Brain microvascular endothelial cell (primary cell): ENCODE measurements around the gene PSMG3.
"Not testable (repeated sequence)": the region's sequence is repeated elsewhere in the genome, so short reads cannot be mapped to it uniquely, and the experiment has no call there.

ENCODE experiments used
- DNase-seq: peaks from one replicate; pipeline ENCODE4 v3.0.0-alpha.2; 2020
- H3K27ac ChIP-seq: fragments of 250-450 bp; sonication (Bioruptor Pico); 2 replicates; pipeline ENCODE4 v1.5.1; 2020; ENCODE audit warnings: mild to moderate bottlenecking, moderate library complexity
- H3K27me3 ChIP-seq: fragments of 250-450 bp; sonication (Bioruptor Pico); replicated peaks from 2 replicates; pipeline ENCODE4 v1.5.1; 2020; ENCODE audit warnings: mild to moderate bottlenecking
- H3K36me3 ChIP-seq: fragments of 250-450 bp; sonication (Bioruptor Pico); replicated peaks from 2 replicates; pipeline ENCODE4 v1.5.1; 2020; ENCODE audit warnings: mild to moderate bottlenecking
- H3K4me3 ChIP-seq: 2 replicates; pipeline ENCODE4 v1.5.1; 2011; ENCODE audit warnings: low read depth, mild to moderate bottlenecking, control low read depth, low read length, moderate library complexity
- in situ Hi-C: cut with HindIII; loops from 2 replicates; pipeline ENCODE4 v1.10.0; 2017; ENCODE audit warnings: low sequenced_read_pairs, low pct_ligation_motif_present
- TF ChIP-seq, protein P1 (sequence below): IDR thresholded peaks from 2 replicates; pipeline ENCODE4 v1.5.1; 2011; ENCODE audit warnings: low read depth, mild to moderate bottlenecking, moderate library complexity, low read length, control low read depth, inconsistent platforms; ENCODE audit errors: missing control alignments

PSMG3 gene

DNA sequence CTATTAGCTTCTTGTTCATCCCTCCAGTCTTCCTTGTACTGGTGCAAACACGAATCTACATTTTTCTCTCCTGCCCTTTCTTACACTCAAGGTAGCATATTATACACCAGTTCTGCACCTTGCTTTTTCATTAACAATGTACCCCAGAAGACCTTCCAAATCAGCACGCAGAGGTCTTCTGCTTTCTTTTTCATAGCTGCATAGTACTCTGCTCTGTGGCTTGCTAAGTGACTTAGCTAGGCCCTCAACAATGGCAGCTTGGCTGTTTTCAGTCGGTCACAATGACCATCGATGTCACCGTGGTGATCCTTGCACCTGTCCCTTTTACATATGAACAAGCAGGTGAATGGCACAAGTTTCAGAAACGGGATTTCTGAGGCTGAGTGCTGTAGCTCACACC, 44.4 kb downstream of the PSMG3 start:
- H3K27me3 ChIP-seq: peaks cover 2% of the 10 kb centered on the region
- H3K27ac ChIP-seq: no peak overlapping the region
- H3K36me3 ChIP-seq: no peaks in the 10 kb centered on the region
- DNase-seq: no peak
- in situ Hi-C loops: no loop called here
- H3K4me3 ChIP-seq: no peak overlapping the region
- TF ChIP-seq, protein P1, sequence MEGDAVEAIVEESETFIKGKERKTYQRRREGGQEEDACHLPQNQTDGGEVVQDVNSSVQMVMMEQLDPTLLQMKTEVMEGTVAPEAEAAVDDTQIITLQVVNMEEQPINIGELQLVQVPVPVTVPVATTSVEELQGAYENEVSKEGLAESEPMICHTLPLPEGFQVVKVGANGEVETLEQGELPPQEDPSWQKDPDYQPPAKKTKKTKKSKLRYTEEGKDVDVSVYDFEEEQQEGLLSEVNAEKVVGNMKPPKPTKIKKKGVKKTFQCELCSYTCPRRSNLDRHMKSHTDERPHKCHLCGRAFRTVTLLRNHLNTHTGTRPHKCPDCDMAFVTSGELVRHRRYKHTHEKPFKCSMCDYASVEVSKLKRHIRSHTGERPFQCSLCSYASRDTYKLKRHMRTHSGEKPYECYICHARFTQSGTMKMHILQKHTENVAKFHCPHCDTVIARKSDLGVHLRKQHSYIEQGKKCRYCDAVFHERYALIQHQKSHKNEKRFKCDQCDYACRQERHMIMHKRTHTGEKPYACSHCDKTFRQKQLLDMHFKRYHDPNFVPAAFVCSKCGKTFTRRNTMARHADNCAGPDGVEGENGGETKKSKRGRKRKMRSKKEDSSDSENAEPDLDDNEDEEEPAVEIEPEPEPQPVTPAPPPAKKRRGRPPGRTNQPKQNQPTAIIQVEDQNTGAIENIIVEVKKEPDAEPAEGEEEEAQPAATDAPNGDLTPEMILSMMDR: no peak

DNA sequence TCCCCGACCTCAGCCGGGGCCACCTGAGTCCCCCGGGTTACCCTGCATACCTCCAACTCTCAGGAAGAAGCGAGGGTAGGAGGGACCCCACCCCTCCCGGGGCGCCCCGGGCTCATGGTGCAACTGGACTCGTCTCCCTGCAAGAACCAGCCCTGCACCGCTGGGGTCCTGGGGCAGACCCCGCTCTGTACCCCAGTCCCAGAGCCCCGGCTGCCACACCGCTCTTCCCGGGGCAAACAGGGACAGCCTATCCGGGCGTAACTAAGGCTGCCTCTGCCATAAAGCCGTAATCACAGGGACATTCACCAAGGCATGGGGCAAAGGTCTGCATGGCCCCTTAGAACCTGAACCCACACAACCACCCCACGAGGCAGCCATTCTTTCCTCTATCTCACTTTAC, 46.0 kb downstream of the PSMG3 start:
- TF ChIP-seq, protein P1: no peak
- H3K27me3 ChIP-seq: peaks cover 2% of the 10 kb centered on the region
- in situ Hi-C loops: no loop called here
- DNase-seq: no peak
- H3K27ac ChIP-seq: no peak overlapping the region
- no peaks in the 10 kb centered on the region for H3K36me3 ChIP-seq
- no peak overlapping the region for H3K4me3 ChIP-seq

DNA sequence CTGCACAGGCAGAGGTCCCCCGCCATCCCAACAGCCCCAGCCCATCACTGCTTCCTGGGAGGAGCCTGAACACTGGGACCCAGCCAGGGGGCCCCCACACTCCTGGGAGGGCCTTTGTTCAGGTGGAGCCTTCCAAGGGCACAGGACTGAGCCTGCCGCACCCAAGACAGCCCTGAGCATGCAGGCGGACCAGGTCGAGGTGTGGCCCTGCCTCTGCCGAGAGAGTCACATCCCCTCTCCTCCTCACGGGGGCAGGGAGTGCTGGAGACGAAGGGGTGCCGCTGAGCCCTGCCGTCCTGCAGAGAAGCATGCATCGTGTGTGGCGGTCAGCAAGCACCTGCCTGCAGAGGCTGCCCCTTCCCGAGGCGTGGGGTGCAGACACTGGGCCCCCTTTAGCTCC, 46.6 kb downstream of the PSMG3 start:
- no peak for DNase-seq
- H3K4me3 ChIP-seq: no peak overlapping the region
- TF ChIP-seq, protein P1: no peak
- H3K27ac ChIP-seq: no peak overlapping the region
- in situ Hi-C loops: no loop called here
- H3K36me3 ChIP-seq: no peaks in the 10 kb centered on the region
- H3K27me3 ChIP-seq: peaks cover 2% of the 10 kb centered on the region

GRCh38 chr7:1521456-1521855, 48.4 kb downstream of the PSMG3 start:
- TF ChIP-seq, protein P1: no peak
- Histone ChIP-seq H3K4me3 (no peak overlapping the region), H3K27me3 (peaks cover 2% of the 10 kb centered on the region), H3K36me3 (no peaks in the 10 kb centered on the region), H3K27ac (no peak overlapping the region)
- no peak for DNase-seq
- in situ Hi-C loops: no loop called here

DNA sequence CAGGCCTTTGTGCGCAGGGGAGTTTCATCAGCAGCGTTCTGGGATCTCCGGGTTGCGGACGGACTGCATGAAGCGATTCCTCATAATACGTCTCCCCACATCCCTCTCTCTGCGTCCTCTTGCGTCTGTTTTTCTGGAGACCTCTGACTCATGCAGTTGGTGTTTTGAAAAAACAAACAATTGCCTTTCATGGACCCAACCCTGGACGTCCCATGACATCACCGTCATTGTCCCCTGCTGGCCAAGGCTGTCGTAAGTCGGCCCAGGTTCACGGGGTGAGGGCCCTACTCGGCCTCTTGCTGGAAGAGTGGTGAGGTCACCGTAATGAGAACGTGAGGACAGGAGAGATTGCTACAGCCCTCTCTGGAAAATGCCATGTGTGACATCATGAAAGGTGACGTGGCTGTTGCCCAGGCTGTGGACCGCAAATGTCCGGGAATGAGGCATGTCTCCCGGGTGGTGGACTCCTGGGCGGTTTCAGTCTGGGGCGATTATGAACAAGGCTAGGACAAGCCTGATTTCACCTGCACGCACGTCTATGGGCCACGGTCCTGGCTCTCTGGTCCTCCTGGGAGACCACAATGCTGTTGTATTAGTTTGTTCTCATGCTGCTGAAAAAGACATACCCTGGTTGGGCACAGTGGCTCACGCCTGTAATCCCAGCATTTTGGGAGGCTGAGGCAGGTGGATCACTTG, 49.1 kb downstream of the PSMG3 start:
- in situ Hi-C loops: no loop called here
- no peaks in the 10 kb centered on the region for H3K27me3 ChIP-seq
- TF ChIP-seq, protein P1: peak; percentile 14
- H3K36me3 ChIP-seq: no peaks in the 10 kb centered on the region
- no peak overlapping the region for H3K4me3 ChIP-seq
- DNase-seq: peak; percentile 99
- peak overlapping the region; percentile 85 for H3K27ac ChIP-seq

GRCh38 chr7:1519322-1519922, 50.4 kb downstream of the PSMG3 start:
- in situ Hi-C loops, H3K27me3 ChIP-seq, H3K36me3 ChIP-seq, DNase-seq, H3K4me3 ChIP-seq: not testable (repeated sequence)
- H3K27ac ChIP-seq: peak overlapping the region; percentile 85
